Calu3 (cell line): ENCODE results near the gene PARP1. TPM values are rescaled to one million over a fixed set of nuclear protein-coding genes. Genes with fewer than 3 reads are reported as not detected.

Source experiments
- BruUV-seq: library from RNA; stranded (reverse); fragments of 400-500 nt; replicated peaks from 2 replicates; lab custom pipeline; 2021; lab: Mats Ljungman, UMichigan
- CTCF ChIA-PET: fragments of 300-600 bp; sonication (Branson Sonifier 250); formaldehyde crosslinking; loops from one replicate; lab custom pipeline; 2022; ENCODE audit warnings: antibody characterized with exemption; lab: Charles Lee
- DNase-seq: peaks from one replicate; pipeline ENCODE4 v3.0.0; 2022
- H3K27ac Mint-ChIP-seq: one replicate; pipeline ENCODE4 v1.8.0; 2022; ENCODE audit warnings: mixed read lengths; ENCODE audit not compliant: unreplicated experiment
- H3K27me3 Mint-ChIP-seq: one replicate; pipeline ENCODE4 v1.8.0; 2022; ENCODE audit warnings: mixed read lengths; ENCODE audit not compliant: unreplicated experiment
- H3K36me3 Mint-ChIP-seq: one replicate; pipeline ENCODE4 v1.8.0; 2022; ENCODE audit warnings: mild to moderate bottlenecking, moderate library complexity, mixed read lengths; ENCODE audit not compliant: insufficient read depth, unreplicated experiment
- H3K4me1 Mint-ChIP-seq: one replicate; pipeline ENCODE4 v1.8.0; 2022; ENCODE audit warnings: mild to moderate bottlenecking, low read depth, mixed read lengths; ENCODE audit not compliant: unreplicated experiment
- H3K4me3 Mint-ChIP-seq: one replicate; pipeline ENCODE4 v1.8.0; 2022; ENCODE audit warnings: mild to moderate bottlenecking, low read depth, moderate library complexity, mixed read lengths; ENCODE audit not compliant: unreplicated experiment
- H3K9me3 Mint-ChIP-seq: one replicate; pipeline ENCODE4 v1.8.0; 2022; ENCODE audit warnings: low read depth, mixed read lengths; ENCODE audit not compliant: unreplicated experiment
- CTCF ChIP-seq: fragments of 200-600 bp; IDR thresholded peaks from one replicate; pipeline ENCODE4 v1.8.0; 2022; ENCODE audit warnings: antibody characterized with exemption; ENCODE audit not compliant: unreplicated experiment
- intact Hi-C: fragments of 100-400 bp; cut with micrococcal nuclease; formaldehyde crosslinking; loops from one replicate; pipeline ENCODE4 v1.10.0; 2022; ENCODE audit not compliant: unreplicated experiment
- total RNA-seq: library from RNA; stranded (reverse); gene quantifications from 2 replicates; pipeline ENCODE4 v1.2.3, GENCODE V29; 2022

PARP1 gene
- total RNA-seq, 1 experiment from 2014 or later: 136 TPM

- CTCF ChIA-PET: no interaction called here
- peaks cover 82% of the 10 kb centered on the region for H3K27me3 Mint-ChIP-seq
- H3K4me3 Mint-ChIP-seq: no peak overlapping the region
- no peak overlapping the region for H3K27ac Mint-ChIP-seq
- no TSS peak for BruUV-seq
- H3K4me1 Mint-ChIP-seq: no peaks in the 10 kb centered on the region
- DNase-seq: no peak
- intact Hi-C loops: no loop called here
- H3K9me3 Mint-ChIP-seq: no peaks in the 10 kb centered on the region
- H3K36me3 Mint-ChIP-seq: no peaks in the 10 kb centered on the region
- no peak for TF ChIP-seq CTCF
Measured at GRCh38 chr1:226446094-226446493, 38.2 kb upstream of the PARP1 start.

- no TSS peak for BruUV-seq
- DNase-seq: no peak
- no peak overlapping the region for H3K27ac Mint-ChIP-seq
- no peak for TF ChIP-seq CTCF
- no peak overlapping the region for H3K4me3 Mint-ChIP-seq
- no peaks in the 10 kb centered on the region for H3K4me1 Mint-ChIP-seq
- intact Hi-C loops: no loop called here
- no peaks in the 10 kb centered on the region for H3K36me3 Mint-ChIP-seq
- no peaks in the 10 kb centered on the region for H3K9me3 Mint-ChIP-seq
- CTCF ChIA-PET: interaction anchor here (0.6 kb wide), 1 partner anchor 40 kb away, joined by 4 read pairs; no protein-coding TSS in a partner anchor
- peaks cover 82% of the 10 kb centered on the region for H3K27me3 Mint-ChIP-seq
Measured at GRCh38 chr1:226444901-226445300, 37.0 kb upstream of the PARP1 start.

GRCh38 chr1:226443439-226443838, 35.5 kb upstream of the PARP1 start:
- H3K4me1 Mint-ChIP-seq: no peaks in the 10 kb centered on the region
- no peak for TF ChIP-seq CTCF
- no peak for DNase-seq
- peaks cover 83% of the 10 kb centered on the region for H3K27me3 Mint-ChIP-seq
- H3K36me3 Mint-ChIP-seq: no peaks in the 10 kb centered on the region
- CTCF ChIA-PET: no interaction called here
- H3K4me3 Mint-ChIP-seq: no peak overlapping the region
- no peak overlapping the region for H3K27ac Mint-ChIP-seq
- H3K9me3 Mint-ChIP-seq: no peaks in the 10 kb centered on the region
- BruUV-seq: no TSS peak
- intact Hi-C loops: no loop called here

- Mint-ChIP-seq H3K27ac (no peak overlapping the region), H3K4me3 (no peak overlapping the region), H3K27me3 (peaks cover 88% of the 10 kb centered on the region), H3K4me1 (no peaks in the 10 kb centered on the region), H3K36me3 (no peaks in the 10 kb centered on the region), H3K9me3 (no peaks in the 10 kb centered on the region)
- intact Hi-C loops: no loop called here
- BruUV-seq: no TSS peak
- TF ChIP-seq CTCF: no peak
- CTCF ChIA-PET: no interaction called here
- no peak for DNase-seq
Measured at GRCh38 chr1:226443033-226443432, 35.1 kb upstream of the PARP1 start.
